DMS53 (cell line): ENCODE results near the gene CHM.

ENCODE experiments used
- DNase-seq: peaks from one replicate; lab custom pipeline; 2025; lab: John Stamatoyannopoulos, UW

The CHM gene

DNA sequence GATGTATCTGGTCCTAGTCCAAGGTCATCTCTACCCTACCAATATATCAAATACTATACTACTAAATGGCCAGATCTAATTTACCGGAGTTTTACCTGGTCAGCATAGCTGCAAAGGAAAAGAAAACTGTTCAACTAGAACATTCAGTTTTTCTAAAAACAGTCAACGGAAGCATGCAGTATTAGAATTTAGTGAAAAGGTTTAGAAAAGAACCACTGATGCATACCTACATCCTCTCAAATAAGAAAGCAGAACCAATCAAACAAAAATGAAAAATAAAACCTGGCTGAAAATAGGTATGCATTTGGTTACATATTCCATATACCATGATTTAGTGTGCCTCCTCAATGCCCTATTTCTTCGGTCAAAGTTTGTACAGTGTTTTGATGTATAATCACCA is 140.0 kb downstream of the CHM start:
- no peak for DNase-seq

DNA sequence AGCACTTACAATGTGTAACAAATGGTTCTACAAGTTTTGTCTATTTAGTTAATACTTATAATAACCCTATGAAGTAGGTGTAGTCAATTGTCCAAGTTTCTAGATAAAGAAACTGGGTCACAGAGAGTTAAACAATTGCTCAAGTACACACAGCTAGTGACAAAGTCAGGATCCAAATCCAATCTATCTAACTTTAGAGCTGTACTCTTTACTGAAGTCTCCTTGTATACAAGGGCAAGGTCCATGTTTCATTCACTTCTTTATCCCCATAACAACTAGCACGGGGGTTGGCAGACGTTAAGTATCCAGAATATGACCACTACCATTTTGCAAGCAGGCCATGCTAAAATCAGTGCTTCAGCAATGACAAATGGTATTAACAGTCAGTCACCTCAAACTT is 141.0 kb downstream of the CHM start:
- DNase-seq: no peak

- no peak for DNase-seq
These were observed 141.5 kb downstream of the CHM start for GRCh38 chrX:85905851-85906250.

- peak; percentile 80 for DNase-seq
These were observed 143.5 kb downstream of the CHM start for GRCh38 chrX:85903692-85904471.

GRCh38 chrX:85897362-85898126 is 149.8 kb downstream of the CHM start:
- peak; percentile 97 for DNase-seq

DNA sequence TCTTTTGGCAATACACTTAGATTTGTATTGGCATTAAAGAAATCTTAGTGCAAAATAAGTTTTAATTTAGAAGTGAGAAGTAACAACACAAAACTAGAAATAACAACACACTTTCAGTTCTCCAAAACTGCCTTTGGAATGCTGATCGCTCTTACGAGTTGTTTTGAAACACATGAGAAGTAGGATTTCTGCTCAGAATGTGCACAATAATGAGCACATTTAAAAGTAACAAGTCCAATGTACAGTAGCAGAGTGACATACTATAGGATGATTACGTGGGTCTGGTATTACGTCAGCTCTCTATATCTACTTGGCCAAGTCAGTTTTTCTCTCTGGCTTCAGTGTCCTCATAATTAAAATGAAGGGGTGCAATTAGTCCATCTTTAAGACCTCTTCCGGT is 164.8 kb downstream of the CHM start:
- no peak for DNase-seq

- no peak for DNase-seq
These were observed 176.8 kb downstream of the CHM start for GRCh38 chrX:85870585-85870984.

GRCh38 chrX:85865324-85865723 is 182.0 kb downstream of the CHM start:
- DNase-seq: no peak

- DNase-seq: peak; percentile 45
These were observed 187.9 kb downstream of the CHM start for GRCh38 chrX:85859426-85859825.

GRCh38 chrX:85851418-85851817 is 195.9 kb downstream of the CHM start:
- DNase-seq: peak; percentile 76

GRCh38 chrX:85836868-85837267 is 210.5 kb downstream of the CHM start:
- peak; percentile 34 for DNase-seq

GRCh38 chrX:85828771-85829170 is 218.6 kb downstream of the CHM start:
- peak; percentile 93 for DNase-seq

DNA sequence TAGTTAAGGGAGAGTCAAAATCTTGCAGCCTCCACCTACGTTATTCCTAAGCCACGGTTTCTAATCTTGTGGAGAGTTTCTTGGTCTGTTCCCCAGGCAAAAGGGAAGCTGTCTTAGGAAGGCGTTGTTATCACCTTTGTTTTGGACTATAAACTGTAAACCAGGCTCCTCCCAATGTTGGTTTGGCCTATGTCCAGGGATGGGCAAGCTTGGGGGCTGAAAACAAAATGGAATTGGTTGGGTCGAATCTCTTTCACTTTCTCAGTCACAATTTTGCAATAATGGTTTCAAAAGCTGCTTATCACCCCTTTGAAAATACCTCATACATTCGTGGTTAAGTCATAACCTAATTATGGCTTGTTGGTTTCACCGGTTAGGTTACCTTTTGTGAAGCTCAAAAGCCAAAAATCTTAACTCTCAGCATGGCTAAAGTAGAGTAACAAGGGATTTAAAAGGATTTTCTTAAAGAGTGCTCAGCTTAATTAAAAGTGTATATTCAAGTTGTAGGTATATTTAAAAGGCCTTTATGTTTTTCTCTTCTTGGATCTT is 232.1 kb downstream of the CHM start:
- no peak for DNase-seq
